GM18511 (cell line): ENCODE results near the gene SPATA4.
"Not testable (repeated sequence)": the region's sequence is repeated elsewhere in the genome, so short reads cannot be mapped to it uniquely, and the experiment has no call there.

ENCODE experiments used
- ATAC-seq: cut with Tn5 transposase; IDR thresholded peaks from one replicate; pipeline ENCODE4 v1.9.1; 2021; ENCODE audit warnings: mild to moderate bottlenecking, moderate library complexity; ENCODE audit not compliant: unreplicated experiment

The SPATA4 gene

DNA sequence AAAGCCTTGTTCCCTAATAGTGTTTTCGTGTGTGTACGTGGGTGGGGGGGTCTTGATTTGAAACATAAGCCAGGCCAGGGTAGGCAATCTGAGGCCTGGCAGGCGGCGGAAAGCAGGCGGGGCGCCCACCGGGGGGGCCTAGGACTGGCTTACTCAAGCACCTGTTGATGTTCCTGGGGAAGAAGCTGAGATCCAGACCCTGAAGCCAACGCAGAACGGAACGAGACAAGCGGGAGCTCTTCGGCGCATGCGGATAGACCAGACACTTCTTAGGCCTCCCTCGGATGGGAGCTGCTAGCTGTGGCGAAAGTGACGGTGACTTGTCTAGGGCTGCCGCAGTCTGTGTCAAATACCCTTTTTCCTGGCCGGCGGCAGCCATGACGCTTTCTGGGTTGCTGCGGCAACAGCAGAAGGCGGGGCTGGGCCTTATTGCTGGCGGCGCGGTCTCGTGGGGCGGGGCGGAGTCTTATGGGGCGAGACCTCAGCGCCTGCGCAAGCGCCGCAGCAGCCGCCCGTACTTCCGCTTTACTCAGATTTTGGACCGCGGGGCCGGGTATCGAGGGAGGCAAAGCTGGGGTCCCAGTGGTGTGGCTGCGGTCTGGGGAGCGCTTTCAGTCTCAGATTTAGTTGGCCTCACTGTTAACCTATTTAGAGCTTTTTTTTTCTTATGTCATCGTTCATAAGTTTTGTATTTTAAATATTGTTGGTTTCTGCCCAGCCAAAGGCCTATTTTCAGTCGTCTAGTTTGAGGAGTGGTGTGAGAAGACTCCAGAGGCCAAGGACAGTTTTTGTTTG is at the start of gene SPATA4:
TSS of gene SPATA4 (minus strand) at position 402 of the 795 bp plus-strand sequence. CDS start at position 379, 23 bp downstream.
- ATAC-seq = peak; percentile 98

GRCh38 chr4:176242764-176243347 is 47.5 kb upstream of the SPATA4 start:
- ATAC-seq = no peak

DNA sequence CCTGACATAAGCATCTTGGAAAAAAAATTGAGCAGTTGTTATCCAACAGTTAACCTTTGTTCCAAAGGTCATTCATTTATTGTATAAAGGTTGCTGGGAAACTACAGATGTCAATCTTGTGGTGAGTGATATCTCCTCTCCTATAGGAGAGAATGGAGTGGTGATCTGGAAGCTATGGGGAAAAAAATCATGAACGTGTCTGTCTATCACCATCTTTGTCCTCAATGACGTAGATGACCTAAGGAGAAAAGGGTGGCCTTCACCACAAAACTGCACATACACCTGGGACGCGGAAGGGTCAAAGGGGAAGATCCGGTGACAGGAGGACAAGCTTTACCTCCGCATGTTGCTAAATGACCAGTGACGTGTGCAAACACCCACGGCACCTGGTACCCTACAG is 46.3 kb upstream of the SPATA4 start:
- no peak for ATAC-seq

DNA sequence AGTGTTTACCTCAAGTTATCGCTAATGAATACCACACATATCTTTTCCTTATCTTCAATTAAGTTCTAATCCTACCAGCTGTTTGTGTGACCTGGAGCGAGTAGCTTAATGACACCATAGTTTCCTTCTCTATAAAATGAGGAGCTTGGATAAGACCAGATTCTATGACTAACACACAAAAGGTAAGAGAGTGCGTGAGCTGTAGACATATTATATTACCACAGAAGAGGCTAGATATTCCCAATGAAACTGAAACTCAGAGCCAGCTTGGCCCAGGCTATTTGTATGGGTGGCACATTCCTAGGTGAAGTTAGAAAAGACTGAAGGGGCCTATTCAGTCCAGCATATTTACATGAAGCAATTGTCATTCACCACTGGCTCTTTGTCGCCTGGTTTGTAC is 43.4 kb upstream of the SPATA4 start:
- ATAC-seq = no peak

DNA sequence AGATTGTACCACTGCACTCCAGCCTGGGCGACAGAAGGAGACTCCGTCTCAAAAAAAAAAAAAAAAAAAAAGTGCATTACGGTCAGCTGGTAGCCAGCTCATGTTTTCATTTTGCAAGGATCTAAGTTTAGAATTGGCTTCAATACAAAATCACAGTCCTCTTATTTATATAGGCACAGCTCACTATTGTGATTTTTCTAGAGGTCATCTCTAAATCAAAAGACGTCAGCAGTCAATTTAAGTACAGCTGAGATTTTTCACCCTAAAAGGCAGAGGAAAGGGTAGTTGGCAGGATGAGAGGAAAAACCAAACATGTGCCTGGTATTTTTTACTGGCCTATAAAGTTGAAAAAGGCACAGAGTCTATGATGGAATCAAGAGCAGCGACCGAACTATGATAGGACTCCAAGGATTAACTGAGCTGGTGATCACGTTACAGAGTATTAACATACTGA is 42.8 kb upstream of the SPATA4 start:
- no peak for ATAC-seq

- no peak for ATAC-seq
These were observed 41.6 kb upstream of the SPATA4 start for GRCh38 chr4:176236946-176237345.

- no peak for ATAC-seq
These were observed 35.5 kb upstream of the SPATA4 start for GRCh38 chr4:176230836-176231235.

DNA sequence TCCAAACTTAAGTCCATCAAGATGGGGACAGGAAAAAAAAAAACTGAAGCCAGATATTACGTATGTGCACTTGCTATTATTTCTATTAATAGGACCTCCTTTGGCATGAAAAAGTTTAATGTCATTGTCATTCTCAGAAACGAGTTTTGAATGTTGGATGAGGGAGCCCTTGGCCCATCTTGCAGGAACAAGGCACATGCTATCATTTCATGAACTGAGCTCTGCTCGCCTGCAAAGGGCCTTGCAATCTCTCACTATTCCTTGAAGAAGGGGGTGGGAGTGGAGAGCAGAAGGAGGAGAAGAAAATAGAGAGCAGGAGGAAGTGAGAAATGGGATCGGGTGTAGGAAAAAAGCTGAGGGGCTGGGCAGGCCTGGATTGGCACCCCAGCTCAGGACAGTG is 34.3 kb upstream of the SPATA4 start:
- no peak for ATAC-seq

GRCh38 chr4:176226736-176227135 is 31.4 kb upstream of the SPATA4 start:
- no peak for ATAC-seq

- ATAC-seq = no peak
These were observed 28.2 kb upstream of the SPATA4 start for GRCh38 chr4:176223561-176223960.

- ATAC-seq = no peak
These were observed 26.8 kb upstream of the SPATA4 start for GRCh38 chr4:176222149-176222548.

GRCh38 chr4:176217510-176217909 is 22.1 kb upstream of the SPATA4 start:
- no peak for ATAC-seq

GRCh38 chr4:176212351-176212750 is 17.0 kb upstream of the SPATA4 start:
- not testable (repeated sequence) for ATAC-seq

DNA sequence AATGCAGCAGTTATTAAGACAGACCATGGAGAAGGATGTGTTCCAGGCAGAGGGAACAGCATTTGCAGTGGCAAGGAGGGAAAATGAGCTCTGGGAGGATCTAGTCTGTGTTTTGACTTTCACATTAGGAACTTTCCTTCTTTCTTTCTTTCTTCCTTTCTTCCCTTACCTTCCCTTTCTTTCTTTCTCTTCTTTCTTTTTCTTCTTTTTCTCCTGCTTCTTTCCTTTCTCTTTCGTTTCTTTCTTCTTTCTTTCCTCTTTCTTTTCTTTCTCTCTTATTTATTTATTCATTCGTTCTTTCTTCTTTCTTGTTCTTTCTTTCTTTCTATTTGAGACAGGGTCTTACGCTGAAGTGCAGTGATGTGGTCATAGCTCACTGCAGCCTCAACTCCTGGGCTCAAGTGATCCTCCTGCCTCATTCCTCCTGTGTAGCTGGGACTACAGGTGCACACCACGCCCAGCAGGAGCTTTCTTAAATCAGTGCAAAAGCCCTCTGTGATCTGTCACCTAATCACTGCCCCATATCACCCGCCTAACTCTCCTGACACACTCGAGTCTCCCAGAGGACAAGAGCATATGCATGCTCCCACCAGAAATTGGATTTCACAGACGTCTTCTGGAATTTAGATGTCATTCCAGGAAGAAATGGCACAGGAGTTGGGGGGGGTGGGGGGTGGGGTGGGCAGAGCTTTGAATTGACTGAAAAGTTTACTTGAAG is 15.4 kb upstream of the SPATA4 start:
- ATAC-seq = no peak

DNA sequence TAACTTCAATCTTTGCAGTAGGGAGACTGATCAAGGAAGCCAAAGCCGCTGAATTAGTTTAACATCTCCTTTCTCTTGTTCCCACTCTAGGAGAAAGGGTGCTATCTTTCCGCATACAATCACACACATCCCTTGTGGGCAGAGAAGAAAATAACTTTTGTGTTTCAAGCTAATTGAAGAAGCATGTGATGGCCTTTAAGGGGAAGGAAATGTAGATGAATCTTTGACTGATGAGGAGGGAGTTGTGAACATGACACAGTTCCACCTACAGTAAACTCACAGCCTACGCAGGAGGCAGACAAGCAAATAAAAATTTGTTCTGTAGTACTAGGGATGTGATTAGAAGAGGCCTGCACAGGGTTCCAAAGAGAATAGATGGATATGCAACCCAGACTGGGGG is 14.7 kb upstream of the SPATA4 start:
- ATAC-seq = no peak

DNA sequence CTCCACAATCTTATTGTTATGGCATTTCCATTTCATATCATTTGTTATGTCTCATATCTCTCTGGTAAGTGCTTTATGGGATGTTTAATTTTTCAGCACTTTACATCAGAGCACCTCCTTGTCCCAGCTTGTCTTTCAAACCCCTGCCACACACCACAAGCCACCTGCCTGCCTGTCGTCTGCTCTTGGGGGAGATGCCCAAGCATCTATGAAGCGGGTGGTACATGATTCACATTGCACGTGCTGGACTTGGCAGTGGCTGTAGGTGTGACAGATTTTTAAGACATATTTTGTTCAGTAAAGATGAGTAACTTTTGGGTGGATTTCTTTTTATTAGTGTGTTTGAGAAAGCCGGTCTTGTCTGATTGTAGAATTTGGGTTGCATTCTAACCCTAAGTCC is 14.2 kb upstream of the SPATA4 start:
- ATAC-seq = no peak

- ATAC-seq = no peak
These were observed 12.5 kb upstream of the SPATA4 start for GRCh38 chr4:176207839-176208238.

- ATAC-seq = no peak
These were observed 9.9 kb upstream of the SPATA4 start for GRCh38 chr4:176205299-176205698.

- no peak for ATAC-seq
These were observed 3.0 kb upstream of the SPATA4 start for GRCh38 chr4:176198316-176198903.

- ATAC-seq = no peak
These were observed 1.4 kb downstream of the SPATA4 start for GRCh38 chr4:176193938-176194337.

DNA sequence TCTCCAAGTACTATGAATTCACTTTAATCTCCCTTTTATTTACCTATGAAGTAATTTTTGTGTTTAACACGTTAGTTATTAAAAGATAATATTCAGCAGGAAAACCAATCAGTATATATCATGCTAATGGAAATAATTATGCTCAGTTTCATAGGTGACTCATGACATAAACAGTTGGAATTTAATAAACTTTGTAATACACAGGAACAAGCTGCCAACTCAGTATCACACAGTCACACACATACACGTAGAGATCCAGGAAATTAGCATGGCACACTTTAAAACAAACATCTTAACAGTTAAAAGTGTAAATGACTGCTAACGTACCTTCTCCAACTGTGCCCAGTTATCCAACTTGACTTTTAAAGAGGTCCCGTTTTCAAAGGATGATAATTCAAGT is 2.3 kb downstream of the SPATA4 start:
- ATAC-seq = no peak
